IPS-15b (cell line): ENCODE data around the gene ZBED5.
"Not testable (repeated sequence)": the region's sequence is repeated elsewhere in the genome, so short reads cannot be mapped to it uniquely, and the experiment has no call there.

ENCODE experiments used
- H3K27me3 ChIP-seq: one replicate; pipeline ENCODE4 v1.6.1; 2013; ENCODE audit warnings: low read length; ENCODE audit not compliant: control insufficient read depth, insufficient read depth
- H3K36me3 ChIP-seq: one replicate; pipeline ENCODE4 v1.6.1; 2013; ENCODE audit warnings: low read length; ENCODE audit not compliant: control insufficient read depth, insufficient read depth
- H3K4me1 ChIP-seq: one replicate; pipeline ENCODE4 v1.6.1; 2013; ENCODE audit warnings: mild to moderate bottlenecking, low read length; ENCODE audit not compliant: control insufficient read depth, insufficient read depth
- H3K4me3 ChIP-seq: one replicate; pipeline ENCODE4 v1.5.1; 2013; ENCODE audit warnings: low read depth, low read length
- H3K9ac ChIP-seq: one replicate; pipeline ENCODE4 v1.6.1; 2013; ENCODE audit warnings: low read depth, mild to moderate bottlenecking, low read length
- H3K9me3 ChIP-seq: one replicate; pipeline ENCODE4 v1.6.1; 2013; ENCODE audit warnings: mild to moderate bottlenecking, low read length; ENCODE audit not compliant: control insufficient read depth, insufficient read depth

Gene ZBED5

GRCh38 chr11:10823152-10823579 lies 34.7 kb downstream of the ZBED5 start:
- no peaks in the 10 kb centered on the region for H3K9me3 ChIP-seq
- H3K9ac ChIP-seq: no peak overlapping the region
- no peaks in the 10 kb centered on the region for H3K36me3 ChIP-seq
- no peaks in the 10 kb centered on the region for H3K4me1 ChIP-seq
- no peak overlapping the region for H3K4me3 ChIP-seq
- no peaks in the 10 kb centered on the region for H3K27me3 ChIP-seq

- H3K4me3 ChIP-seq, H3K9me3 ChIP-seq, H3K36me3 ChIP-seq, H3K27me3 ChIP-seq, H3K9ac ChIP-seq, H3K4me1 ChIP-seq: not testable (repeated sequence)
Measured at GRCh38 chr11:10822491-10822890, 35.4 kb downstream of the ZBED5 start.

- Histone ChIP-seq H3K9ac (no peak overlapping the region), H3K9me3 (no peaks in the 10 kb centered on the region), H3K4me1 (no peaks in the 10 kb centered on the region), H3K27me3 (no peaks in the 10 kb centered on the region), H3K4me3 (no peak overlapping the region), H3K36me3 (no peaks in the 10 kb centered on the region)
Measured at GRCh38 chr11:10818594-10818993, 39.3 kb downstream of the ZBED5 start.

GRCh38 chr11:10813945-10814344 lies 43.9 kb downstream of the ZBED5 start:
- Histone ChIP-seq H3K9me3 (no peaks in the 10 kb centered on the region), H3K4me3 (no peak overlapping the region), H3K9ac (no peak overlapping the region), H3K4me1 (peaks cover 3% of the 10 kb centered on the region), H3K36me3 (no peaks in the 10 kb centered on the region), H3K27me3 (no peaks in the 10 kb centered on the region)

GRCh38 chr11:10809373-10810160 lies 48.3 kb downstream of the ZBED5 start:
- H3K36me3 ChIP-seq: peaks cover 21% of the 10 kb centered on the region
- peak overlapping the region; percentile 93 for H3K9ac ChIP-seq
- peaks cover 3% of the 10 kb centered on the region for H3K4me1 ChIP-seq
- H3K4me3 ChIP-seq: peak overlapping the region; percentile 96
- no peaks in the 10 kb centered on the region for H3K27me3 ChIP-seq
- no peaks in the 10 kb centered on the region for H3K9me3 ChIP-seq

GRCh38 chr11:10808553-10809372 lies 49.1 kb downstream of the ZBED5 start, which contains the start of gene EIF4G2:
EIF4G2 (minus strand) TSS chr11:10808926.
- Histone ChIP-seq H3K9ac (peak within 1 kb of the TSS; percentile 99), H3K4me3 (peak within 1 kb of the TSS; percentile 96), H3K36me3 (peaks cover 29% of the 10 kb centered on the region), H3K27me3 (no peaks in the 10 kb centered on the region), H3K4me1 (peaks cover 3% of the 10 kb centered on the region), H3K9me3 (no peaks in the 10 kb centered on the region)

- Histone ChIP-seq H3K4me3 (peak overlapping the region; percentile 95), H3K9me3 (no peaks in the 10 kb centered on the region), H3K27me3 (no peaks in the 10 kb centered on the region), H3K36me3 (peaks cover 35% of the 10 kb centered on the region), H3K4me1 (peaks cover 3% of the 10 kb centered on the region), H3K9ac (peak overlapping the region; percentile 99)
Measured at GRCh38 chr11:10808235-10808552, 49.7 kb downstream of the ZBED5 start.

GRCh38 chr11:10807493-10808234 lies 50.2 kb downstream of the ZBED5 start:
- H3K36me3 ChIP-seq: peaks cover 40% of the 10 kb centered on the region
- H3K9me3 ChIP-seq: no peaks in the 10 kb centered on the region
- H3K4me3 ChIP-seq: peak overlapping the region; percentile 95
- H3K9ac ChIP-seq: peak overlapping the region; percentile 99
- peaks cover 3% of the 10 kb centered on the region for H3K4me1 ChIP-seq
- no peaks in the 10 kb centered on the region for H3K27me3 ChIP-seq

GRCh38 chr11:10806206-10806605 lies 51.6 kb downstream of the ZBED5 start:
- H3K4me3 ChIP-seq: no peak overlapping the region
- no peaks in the 10 kb centered on the region for H3K27me3 ChIP-seq
- H3K36me3 ChIP-seq: peaks cover 53% of the 10 kb centered on the region
- H3K9ac ChIP-seq: no peak overlapping the region
- peaks cover 3% of the 10 kb centered on the region for H3K4me1 ChIP-seq
- no peaks in the 10 kb centered on the region for H3K9me3 ChIP-seq

- H3K4me1 ChIP-seq: peaks cover 3% of the 10 kb centered on the region
- no peak overlapping the region for H3K4me3 ChIP-seq
- no peak overlapping the region for H3K9ac ChIP-seq
- H3K27me3 ChIP-seq: no peaks in the 10 kb centered on the region
- peaks cover 57% of the 10 kb centered on the region for H3K36me3 ChIP-seq
- no peaks in the 10 kb centered on the region for H3K9me3 ChIP-seq
Measured at GRCh38 chr11:10805741-10806140, 52.1 kb downstream of the ZBED5 start.

- Histone ChIP-seq H3K4me1 (no peaks in the 10 kb centered on the region), H3K9ac (no peak overlapping the region), H3K9me3 (no peaks in the 10 kb centered on the region), H3K4me3 (no peak overlapping the region), H3K27me3 (no peaks in the 10 kb centered on the region), H3K36me3 (peaks cover 76% of the 10 kb centered on the region)
Measured at GRCh38 chr11:10803676-10804075, 54.2 kb downstream of the ZBED5 start.
